GM18520 (cell line): Measurements from ENCODE around the gene ENTREP1.
A peak's percentile ranks its signal among the peaks of the same experiment; 100 is the strongest.

Source experiments
- ATAC-seq: cut with Tn5 transposase; IDR thresholded peaks from one replicate; pipeline ENCODE4 v1.9.1; 2021; ENCODE audit not compliant: unreplicated experiment

Gene ENTREP1

GRCh38 chr9:69317894-69318293, 7.1 kb upstream of the ENTREP1 start:
- ATAC-seq: peak; percentile 95

DNA sequence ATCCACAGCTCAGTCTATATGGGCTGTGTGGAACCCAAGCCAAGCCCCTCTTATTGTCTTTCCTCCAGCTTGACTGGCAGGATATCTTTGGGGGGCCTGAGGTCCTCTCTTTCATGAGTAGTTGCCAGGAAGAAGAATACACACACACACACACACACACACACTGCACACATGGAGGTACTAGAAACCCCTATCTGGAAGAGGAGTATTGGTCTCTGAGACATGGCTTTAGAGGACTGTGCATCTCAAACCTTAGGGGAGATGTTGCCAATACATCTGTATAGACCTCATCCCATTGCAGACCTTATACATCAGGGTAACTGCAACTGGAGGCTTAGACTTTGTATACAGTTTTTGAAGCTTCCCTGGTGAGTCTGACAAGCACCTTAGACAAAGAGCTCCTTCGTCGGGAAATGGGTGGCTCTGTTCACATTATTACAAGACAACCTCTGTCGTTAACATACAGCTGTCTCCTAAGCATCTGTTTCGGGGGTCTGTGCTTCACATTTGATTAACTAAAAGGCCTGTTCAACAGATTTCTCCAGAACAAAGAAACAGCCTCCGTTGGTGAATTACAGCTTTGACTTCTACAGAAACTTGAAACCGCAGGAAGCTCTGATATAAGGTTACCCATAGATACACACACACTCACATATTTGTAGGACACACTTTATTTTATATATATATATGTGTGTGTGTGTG, 5.5 kb upstream of the ENTREP1 start:
- ATAC-seq: no peak

- ATAC-seq: no peak
Measured at GRCh38 chr9:69322256-69322655, 2.8 kb upstream of the ENTREP1 start.

DNA sequence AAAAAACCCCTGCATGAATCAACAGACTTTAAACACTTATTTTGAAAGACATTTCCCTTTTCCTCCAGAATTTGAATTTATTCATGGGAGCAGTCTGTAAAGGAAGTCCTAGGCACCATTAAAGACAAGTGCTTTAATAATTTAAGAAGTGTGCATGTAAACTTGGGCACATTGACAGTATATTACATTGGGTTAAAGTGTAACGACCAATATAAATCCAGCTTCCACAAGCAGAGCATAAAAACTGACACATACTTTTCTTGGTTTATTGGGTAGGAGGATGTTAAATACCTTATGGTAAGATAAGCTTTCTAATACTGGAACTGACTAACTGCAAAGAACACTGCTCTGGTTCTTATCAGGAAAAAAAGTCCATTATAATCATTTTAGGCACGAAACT, 1.2 kb upstream of the ENTREP1 start:
- ATAC-seq: no peak

DNA sequence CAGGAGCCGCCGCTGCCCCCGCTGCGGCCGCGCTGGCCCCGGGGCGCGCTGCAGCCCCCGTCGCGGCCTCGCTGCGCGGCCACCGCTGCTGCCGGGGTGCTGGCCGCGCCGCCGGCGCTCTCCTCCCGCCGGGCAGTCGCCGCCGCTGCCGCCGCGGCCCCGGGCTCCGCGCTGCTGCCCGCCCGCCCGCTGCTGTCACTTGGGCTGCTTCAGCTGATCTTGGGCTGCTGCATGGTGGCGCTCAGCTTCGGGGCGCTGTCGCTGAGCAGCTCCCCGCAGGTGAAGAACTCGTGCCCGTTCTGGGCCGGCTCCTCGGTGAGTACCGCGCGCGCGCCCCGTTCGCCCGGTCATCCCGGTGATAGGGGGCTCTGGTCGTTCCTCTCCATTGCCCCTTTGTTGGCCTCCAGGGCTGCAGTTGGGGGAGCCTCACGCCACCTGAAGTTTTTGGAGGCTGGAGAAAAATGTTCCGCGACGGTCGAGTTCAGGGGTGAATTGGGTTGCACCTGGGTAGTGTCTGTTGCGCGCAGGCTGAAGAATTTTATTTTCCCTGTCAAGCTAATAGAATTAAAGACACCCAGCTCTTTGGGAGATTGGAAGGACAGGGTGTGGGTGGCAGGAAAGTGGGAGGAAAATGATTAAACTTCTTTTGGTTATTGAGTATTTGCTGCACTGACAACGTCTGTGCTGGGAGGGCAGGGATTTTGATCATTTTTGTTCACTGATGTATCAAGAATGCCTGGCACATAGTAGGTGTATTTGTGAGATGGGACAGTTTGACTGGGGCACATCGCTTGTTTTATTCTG, 596 bp downstream of the ENTREP1 start:
- no peak for ATAC-seq

DNA sequence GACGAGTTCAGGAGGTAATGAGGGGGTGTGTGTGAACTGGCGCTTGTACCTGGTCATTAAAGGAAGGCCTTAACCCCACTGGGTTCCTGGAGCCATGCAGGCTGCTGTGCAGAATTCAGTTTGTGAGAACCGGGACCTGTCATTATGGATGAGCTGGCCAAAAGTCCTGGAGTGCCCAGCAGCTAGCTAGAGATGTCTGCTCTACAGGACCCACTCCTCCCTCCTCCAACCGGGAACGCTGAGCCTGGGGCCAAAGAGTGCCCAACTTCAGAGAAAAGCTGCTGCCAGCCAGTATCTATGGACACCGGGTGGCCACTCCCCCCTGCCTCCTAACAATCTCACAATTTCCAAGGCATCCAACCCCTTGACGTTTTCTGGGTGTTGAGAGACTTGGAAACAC, 1.2 kb downstream of the ENTREP1 start:
- ATAC-seq: no peak

- ATAC-seq: no peak
Measured at GRCh38 chr9:69330580-69330979, 5.6 kb downstream of the ENTREP1 start.

DNA sequence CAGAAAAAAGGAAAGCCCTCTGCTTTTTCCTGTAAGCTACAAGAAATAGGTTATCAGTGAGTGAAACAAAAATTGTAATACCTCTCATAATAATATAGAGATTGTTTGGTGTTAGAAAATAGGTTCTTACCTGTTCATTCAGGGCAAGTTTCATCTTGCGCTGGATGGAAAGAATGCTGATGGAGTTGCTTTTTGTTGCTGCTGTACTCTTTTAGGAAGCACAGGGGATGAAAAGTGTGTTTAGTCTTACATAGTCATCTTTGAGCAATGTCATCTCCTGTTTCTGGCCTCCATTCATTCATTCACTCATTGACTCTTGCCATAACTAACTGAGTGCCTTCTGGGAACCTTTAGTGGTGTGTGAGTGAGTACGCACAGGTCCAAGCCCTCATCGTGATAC, 6.4 kb downstream of the ENTREP1 start:
- no peak for ATAC-seq

- no peak for ATAC-seq
Measured at GRCh38 chr9:69332067-69332685, 7.2 kb downstream of the ENTREP1 start.

DNA sequence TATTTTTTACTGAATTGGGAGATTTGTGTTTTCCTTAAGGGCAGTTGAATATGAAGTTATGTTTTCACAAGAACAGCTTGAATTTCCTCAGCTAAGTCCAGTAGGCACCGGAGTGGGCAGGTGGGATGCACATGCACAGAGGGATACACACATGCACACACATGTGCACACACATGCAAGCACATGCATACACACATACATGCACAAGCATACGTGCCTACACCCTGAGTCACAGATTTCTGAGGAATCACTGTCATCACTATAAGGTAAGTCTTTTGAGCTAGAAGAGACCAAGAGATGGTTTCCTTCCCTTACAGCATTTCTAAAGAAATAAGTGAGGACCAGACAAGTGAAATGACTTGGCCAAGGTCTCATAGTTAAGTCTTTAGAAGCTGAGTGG, 8.7 kb downstream of the ENTREP1 start:
- ATAC-seq: no peak

DNA sequence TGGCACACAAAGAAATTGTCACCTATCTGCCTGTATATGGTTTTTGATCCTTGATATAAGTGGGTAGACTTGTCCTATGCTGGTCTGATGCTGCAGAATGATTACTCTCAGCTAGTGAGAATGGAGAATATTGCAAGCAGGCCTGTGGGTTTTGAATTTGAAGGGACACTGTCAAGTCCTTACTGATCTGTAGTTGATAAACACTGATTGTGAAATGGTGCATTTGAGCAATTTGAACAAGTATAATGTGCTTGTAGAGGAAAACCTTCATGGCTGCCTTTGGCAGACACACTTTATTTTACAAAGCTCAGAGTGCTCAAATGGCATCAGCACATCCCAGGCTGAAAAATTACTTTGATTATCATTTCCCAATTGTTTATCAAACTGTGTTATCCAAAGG, 9.3 kb downstream of the ENTREP1 start:
- ATAC-seq: no peak

DNA sequence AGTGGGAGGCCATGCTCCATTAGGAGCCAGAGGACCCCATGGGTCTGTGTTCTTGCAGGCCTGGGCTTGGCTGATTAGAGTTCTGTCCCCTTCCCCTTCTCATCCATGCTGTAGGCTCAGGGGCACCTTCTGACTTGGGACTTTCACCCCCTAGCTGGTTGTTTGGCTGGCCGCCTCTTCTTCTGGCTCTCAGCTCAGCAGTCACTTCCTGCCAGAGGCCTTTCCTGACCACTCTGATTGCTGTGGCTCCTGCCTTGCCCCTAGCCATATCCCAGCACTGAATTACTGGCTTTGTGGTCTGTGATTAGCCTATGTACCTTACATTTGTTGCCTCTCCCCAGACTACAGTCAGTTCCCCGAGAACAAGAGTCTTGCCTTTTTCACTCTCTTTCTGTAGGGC, 14.6 kb downstream of the ENTREP1 start:
- no peak for ATAC-seq

- ATAC-seq: no peak
Measured at GRCh38 chr9:69340631-69341030, 15.6 kb downstream of the ENTREP1 start.

DNA sequence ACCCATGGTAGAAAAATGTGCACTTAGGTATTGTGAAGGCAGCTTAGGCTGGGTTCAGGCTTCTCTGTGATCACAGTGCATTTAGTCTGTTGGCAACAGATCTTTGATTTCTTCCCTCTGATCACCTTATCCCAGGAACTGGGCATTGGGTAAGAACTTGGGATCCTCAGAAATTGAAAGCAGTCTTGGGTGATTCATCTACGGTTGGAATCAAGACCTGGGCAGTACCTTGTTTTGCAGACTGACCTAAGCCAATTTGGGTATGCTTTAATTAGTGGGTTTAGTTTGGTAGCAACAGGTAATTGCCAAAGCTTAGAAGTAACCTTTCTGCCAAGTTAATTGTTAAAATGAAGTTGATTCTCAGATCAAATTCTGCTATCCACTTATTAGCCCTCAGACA, 17.8 kb downstream of the ENTREP1 start:
- no peak for ATAC-seq

- ATAC-seq: no peak
Measured at GRCh38 chr9:69344459-69344858, 19.4 kb downstream of the ENTREP1 start.

- no peak for ATAC-seq
Measured at GRCh38 chr9:69346596-69347390, 21.8 kb downstream of the ENTREP1 start.

DNA sequence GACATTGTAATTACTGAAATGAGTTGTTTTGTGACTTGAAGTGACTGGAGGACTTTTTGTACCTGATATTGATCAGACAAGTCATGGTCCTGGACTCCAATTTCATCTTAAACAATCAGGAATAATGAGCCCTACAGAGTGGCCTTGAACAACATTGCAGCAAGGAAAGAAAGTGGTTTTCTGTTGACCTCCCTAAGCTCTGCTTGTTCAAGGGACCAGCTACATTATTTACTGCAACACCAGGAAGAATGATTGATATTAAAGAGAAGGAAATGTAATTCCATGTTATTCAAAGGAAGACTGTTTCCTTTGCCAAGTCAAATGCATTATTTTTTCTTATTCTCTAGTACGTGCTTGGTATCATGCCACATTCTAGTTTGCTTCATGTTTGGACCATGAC, 22.6 kb downstream of the ENTREP1 start:
- ATAC-seq: no peak

DNA sequence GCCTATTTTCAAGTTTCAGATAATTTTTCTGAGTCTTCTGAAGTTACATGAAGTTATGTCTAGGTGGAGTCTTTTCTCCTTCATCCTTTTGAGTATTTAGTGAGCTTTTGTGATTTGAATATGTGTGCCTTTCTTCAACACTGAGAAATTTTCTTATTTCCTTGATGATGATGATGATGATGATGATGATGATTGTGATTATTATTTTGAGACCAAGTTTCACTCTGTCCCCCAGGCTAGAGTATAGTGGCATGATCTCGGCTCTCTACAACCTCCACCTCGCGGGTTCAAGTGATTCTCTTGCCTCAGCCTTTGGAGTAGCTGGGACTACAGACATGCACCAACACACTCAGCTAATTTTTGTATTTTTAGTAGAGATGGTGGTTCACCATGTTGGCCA, 26.2 kb downstream of the ENTREP1 start:
- ATAC-seq: no peak

- ATAC-seq: no peak
Measured at GRCh38 chr9:69355232-69355631, 30.2 kb downstream of the ENTREP1 start.

DNA sequence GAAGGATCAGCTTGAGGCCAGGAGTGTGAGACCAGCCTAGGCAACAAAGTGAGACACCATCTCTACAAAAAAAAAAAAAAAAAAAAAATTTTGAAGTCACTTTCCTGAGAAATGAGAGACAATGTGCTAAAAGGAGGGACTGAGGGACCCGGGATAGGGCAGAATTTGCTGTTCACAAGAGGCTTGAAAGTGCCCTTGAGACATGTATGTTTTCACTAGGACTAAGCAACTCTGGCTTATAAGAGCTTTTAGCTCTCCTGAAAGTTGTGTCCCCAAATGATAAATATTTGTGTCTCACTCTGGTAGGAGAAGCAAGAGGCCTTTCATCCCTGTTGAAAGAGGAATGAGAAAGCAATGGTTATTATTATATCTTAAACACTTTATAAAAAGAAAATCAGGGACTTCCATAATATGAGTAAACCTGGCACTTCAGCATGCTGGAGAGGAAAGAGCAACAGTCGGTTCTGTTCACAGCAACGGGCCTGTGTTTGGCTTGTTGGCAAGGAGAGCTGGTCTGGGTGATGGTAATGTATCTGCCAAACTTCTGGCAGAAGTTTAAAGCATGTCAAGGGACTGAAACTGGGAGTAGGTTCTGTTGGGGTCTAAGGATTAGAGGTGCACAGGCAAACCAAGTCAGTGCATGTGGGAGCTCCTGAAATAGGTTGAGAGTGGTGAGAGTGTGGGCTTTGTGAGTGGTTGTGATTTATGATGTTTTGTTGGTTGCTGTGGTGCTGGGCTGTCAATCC, 32.2 kb downstream of the ENTREP1 start:
- ATAC-seq: no peak

GRCh38 chr9:69357821-69358220, 32.8 kb downstream of the ENTREP1 start:
- no peak for ATAC-seq
